Occipital lobe (tissue), 2 donors: Measurements from ENCODE around the gene SOCS4. TPM values are rescaled to one million over a fixed set of nuclear protein-coding genes. Genes with fewer than 3 reads are reported as not detected.

Experiments used
- DNase-seq: peaks from one replicate; lab custom pipeline; 2025; lab: John Stamatoyannopoulos, UW
- total RNA-seq: library from RNA; depleted of rRNA; stranded (reverse); fragments of >200 nt; gene quantifications from one replicate; pipeline ENCODE4 v1.2.3, GENCODE V29; 2014

SOCS4 gene
- total RNA-seq, 1 donor from 2014 or later = 39.6 TPM

DNA sequence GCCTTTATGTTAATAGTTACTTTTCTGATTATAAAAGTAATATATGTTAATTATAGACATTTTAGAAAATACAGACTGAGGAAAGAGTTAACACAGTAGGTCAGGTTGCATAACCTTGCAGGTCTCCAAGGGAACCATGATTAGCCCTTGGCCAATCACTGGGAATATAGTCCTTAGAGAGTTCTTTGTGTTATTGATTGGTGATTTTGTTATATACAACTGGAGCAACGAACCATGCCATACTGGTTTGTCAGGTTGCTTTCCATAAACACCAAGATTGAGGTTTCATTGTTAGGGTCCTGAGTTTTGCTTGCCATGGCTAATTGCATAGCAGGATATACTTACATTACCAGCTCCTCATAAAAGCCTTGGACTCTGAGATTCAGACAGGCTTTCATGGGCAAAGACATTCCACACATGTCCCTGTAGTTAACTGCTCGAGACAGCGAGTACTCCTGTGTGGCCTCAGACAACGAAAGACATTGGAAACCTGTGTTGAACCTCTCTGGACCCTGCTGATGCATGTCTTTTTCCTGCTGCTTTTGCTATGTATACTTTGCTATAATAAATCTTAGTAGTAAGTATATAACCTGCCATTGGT lies 58.1 kb downstream of the SOCS4 start:
- no peak for DNase-seq

DNA sequence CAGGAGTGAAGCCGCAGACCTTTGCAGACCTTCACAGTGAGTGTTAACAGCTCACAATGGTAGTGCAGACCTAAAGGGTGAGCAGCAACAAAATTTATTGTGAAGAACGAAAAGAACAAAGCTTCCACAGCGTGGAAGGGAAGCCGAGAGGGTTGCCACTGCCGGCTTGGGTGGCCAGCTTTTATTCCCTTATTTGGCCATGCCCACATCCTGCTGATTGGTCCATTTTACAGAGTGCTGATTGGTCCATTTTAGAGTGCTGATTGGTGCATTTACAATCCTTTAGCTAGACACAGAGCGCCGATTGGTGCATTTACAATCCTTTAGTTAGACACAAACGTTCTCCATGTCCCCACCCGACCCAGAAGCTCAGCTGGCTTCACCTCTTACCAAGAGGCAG lies 59.9 kb downstream of the SOCS4 start:
- DNase-seq = no peak

DNA sequence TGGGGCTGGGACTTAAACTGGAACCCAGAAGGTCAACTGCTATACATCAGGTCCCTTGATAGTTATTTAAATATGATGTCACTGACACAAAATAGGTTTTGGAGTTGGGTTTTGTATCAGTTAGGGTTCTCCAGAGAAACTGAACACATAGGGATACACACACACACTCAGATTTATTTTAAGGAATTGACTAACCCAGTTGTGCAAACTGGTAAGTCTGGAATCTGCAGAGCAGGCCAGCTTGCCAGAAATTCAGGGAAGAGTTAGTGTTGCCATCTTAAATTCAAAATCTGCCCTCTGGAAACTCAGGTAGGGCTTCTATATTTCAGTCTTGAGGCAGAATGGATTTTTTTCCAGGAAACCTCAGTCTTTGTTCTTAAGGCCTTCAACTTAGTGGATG lies 61.3 kb downstream of the SOCS4 start:
- DNase-seq = no peak

DNA sequence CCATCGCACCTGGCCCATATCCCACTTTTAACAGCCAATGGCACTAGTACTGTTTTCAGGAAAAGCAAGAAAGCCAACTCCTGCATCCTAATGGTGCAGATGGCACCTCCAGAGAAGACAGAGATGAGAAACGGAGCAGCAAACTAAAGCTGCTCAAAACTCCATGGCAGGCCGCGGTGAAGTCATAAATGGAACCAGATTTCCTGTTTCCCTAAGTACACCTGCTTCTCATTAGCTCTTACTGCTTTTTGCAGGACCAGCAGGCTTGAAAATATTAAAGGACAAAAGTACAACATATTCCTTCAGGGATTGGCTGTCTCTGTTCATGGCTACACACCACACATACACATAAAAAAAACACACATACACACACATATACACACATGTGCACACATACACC lies 65.3 kb downstream of the SOCS4 start:
- DNase-seq = no peak

DNA sequence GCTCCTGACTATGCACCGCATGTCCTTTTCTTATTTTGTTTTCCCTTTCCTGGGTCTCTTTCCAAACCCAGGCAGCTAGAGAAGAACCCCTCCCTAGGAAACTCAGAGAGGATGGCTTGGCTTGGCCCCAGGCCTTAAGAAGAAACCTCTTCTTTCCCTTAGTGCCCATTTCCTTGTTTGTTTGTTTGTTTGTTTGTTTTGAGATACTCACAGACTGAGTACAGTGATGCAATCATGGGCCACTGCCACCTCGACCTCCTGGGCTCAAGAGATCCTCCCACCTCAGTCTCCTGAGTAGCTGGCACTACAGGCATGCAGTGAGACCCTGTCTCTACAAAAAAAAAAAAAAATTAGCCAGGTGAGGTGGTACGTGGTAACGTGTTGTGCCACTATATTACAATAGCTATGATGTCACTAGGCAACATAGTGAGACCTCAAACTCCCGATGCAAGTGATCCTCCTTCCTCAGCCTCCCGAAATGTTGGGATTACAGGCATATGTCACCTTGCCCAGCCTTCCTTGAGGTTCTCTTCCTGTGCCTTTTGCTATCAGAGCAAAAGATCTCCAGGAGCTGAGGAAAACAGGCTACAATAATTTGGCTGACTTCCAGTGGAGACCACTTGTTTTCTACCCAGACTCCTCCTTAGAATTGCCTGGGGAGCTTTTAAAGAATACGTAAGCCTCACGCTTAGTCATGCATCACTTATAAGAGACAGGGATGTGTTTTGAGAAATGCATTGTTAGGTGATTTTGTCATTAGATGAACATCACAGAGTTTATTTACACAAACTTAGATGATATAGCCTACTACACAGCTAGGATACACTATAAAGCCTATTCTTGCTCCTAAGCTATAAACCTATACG lies 67.5 kb downstream of the SOCS4 start:
- DNase-seq = no peak

DNA sequence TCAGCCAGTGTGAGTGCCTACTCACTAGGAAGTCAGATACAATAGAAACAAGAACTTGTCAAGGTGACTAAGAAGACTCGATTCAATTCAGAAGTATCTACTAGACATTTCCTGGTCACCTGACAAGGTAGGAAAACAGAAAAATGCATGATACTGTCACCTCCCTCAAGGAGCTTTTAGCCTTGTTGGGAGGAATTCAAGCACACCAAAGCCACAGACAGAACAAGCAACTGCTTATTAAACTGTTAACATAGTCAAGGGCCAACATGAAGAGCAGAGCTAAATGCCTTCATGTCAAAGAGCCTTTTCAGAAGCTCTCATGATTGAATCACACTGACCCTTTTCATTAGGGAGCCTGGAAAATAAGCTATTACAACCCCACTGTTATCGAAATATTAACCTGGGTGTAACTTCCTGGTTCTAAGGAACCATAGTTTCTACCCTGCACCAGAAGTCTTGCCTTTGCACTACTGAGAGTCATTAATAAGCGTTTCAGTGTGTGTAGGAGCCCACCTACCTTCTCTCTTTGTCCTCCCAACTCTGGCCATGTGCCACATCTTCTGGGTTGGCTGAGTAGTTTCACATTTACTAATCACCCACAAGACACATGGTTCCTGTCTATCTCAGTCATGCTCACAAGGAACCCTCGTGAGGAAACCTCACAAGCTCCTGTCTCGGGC lies 71.0 kb downstream of the SOCS4 start:
- no peak for DNase-seq

DNA sequence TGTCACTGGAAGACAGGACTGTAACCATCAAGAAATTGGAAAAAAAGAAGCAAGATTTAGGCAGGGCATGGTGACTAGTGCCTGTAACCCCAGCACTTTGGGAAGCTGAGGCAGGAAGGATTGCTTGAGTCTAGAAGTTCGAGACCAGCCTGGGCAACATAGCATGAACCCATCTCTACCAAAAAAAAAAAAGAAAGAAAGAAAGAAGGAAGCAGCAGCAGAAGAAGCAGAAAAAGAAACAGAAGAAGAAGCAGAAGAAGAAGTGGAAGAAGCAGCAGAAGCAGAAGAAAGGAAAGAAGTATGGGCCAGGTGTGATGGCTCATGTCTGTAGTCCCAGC lies 71.5 kb downstream of the SOCS4 start:
- DNase-seq = no peak

Other genes with a start within 250 kb of the SOCS4 start
- 1.2 TPM for gene GCH1, start 124.4 kb upstream of the SOCS4 start, total RNA-seq
- gene WDHD1, start 137 bp upstream of the SOCS4 start, total RNA-seq = 9.0 TPM
- 21.8 TPM for gene MAPK1IP1L, start 24.4 kb downstream of the SOCS4 start, total RNA-seq
- 15.4 TPM for gene LGALS3, start 102.0 kb downstream of the SOCS4 start, total RNA-seq
- 4.5 TPM for gene DLGAP5, start 164.3 kb downstream of the SOCS4 start, total RNA-seq
- 37.9 TPM for gene FBXO34, start 244.2 kb downstream of the SOCS4 start, total RNA-seq